Suprapubic skin (tissue), 4 donors: Measurements from ENCODE around the gene SIX3. TPM values are rescaled to one million over a fixed set of nuclear protein-coding genes. Genes with fewer than 3 reads are reported as not detected.
A peak's percentile ranks its signal among the peaks of the same experiment; 100 is the strongest.

ENCODE experiments used
- DNase-seq, 2 donors: peaks; one replicate each; pipeline ENCODE4 v3.0.0-alpha.2; 2019; ENCODE audit warnings: low spot score in 2 of 2
- H3K27ac ChIP-seq: fragments of 200-600 bp; sonication (generic); one replicate; pipeline ENCODE4 v1.5.1; 2019
- H3K27me3 ChIP-seq: fragments of 200-600 bp; sonication (generic); one replicate; pipeline ENCODE4 v1.5.1; 2019
- H3K36me3 ChIP-seq: fragments of 200-600 bp; sonication (generic); one replicate; pipeline ENCODE4 v1.5.1; 2019
- H3K4me1 ChIP-seq: fragments of 200-600 bp; sonication (generic); one replicate; pipeline ENCODE4 v1.5.1; 2019
- H3K4me3 ChIP-seq: fragments of 200-600 bp; sonication (generic); one replicate; pipeline ENCODE4 v1.5.1; 2019; ENCODE audit warnings: mild to moderate bottlenecking
- H3K9me3 ChIP-seq: fragments of 200-600 bp; sonication (generic); one replicate; pipeline ENCODE4 v1.5.1; 2019
- EP300 ChIP-seq: sonication (generic); formaldehyde crosslinking; IDR thresholded peaks from one replicate; pipeline ENCODE4 v1.6.1; 2017; ENCODE audit warnings: antibody characterized with exemption
- POLR2A ChIP-seq, 2 donors: fragments of 450-650 bp; IDR thresholded peaks; one replicate each; pipeline ENCODE4 v1.6.1; 2017; ENCODE audit warnings: antibody characterized with exemption in 2 of 2, mild to moderate bottlenecking in 2 of 2, moderate library complexity in 2 of 2
- POLR2AphosphoS5 ChIP-seq, 3 donors: sonication (generic); formaldehyde crosslinking; IDR thresholded peaks; one replicate each; pipeline ENCODE4 v1.6.1; 2017; ENCODE audit warnings: antibody characterized with exemption in 3 of 3
- WGBS: methylation state at CpG from one replicate; pipeline ENCODE4 v1.1.5; 2018; 5-methylcytosine and 5-hydroxymethylcytosine counted together
- total RNA-seq, 4 donors: library from RNA; depleted of rRNA; stranded (reverse); fragments of >200 nt; gene quantifications; one replicate each; pipeline ENCODE4 v1.1.0, GENCODE V29; 2016
- TF ChIP-seq, protein P1 (sequence below), 2 donors: fragments of 200-600 bp in 1 of 2; fragments of 450-650 bp in 1 of 2; sonication (generic) in 1 of 2; IDR thresholded peaks; one replicate each; pipeline ENCODE4 v1.5.1; 2016 to 2019; ENCODE audit warnings: antibody characterized with exemption in 2 of 2, mild to moderate bottlenecking in 1 of 2, moderate library complexity in 1 of 2

SIX3 gene
- total RNA-seq, 4 donors from 2014 or later = 0.38 TPM; not detected in 3

DNA sequence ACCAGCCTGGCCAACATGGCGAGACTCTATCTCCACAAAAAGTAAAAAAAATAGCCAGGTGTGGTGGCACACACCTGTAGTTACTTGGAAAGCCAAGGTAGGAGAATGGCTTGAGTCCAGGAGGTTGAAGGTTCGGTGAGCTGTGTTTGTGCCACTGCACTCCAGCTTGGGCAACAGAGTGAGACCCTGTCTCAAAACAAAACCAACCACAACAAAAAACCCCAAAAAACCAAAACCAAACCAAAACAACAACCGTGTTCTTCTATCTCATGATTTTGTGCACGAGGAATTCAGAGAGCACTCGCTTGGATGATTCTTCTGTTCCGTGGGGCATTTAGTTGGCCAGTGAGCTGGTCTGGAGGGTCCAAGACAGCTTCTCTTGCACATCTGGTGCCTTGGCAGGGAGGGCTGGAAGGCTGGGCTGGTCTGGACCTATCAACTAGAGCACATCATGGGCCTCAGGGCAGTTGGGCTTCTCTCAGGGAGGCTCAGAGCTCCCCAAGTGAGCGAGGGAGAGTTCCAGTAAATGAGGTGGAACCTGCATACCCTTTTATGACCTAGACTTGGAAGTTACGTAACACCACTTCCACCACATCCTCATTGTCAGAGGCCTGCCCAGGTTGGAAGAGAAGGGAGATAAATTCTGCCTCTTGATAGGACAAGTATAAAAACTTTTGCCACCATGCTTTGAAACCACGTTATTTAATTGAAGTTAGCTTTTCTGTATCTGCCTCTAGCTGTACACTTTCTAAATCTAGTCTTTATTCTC, 42.5 kb downstream of the SIX3 start:
- Histone ChIP-seq H3K4me1 (peaks cover 4% of the 10 kb centered on the region), H3K27ac (no peak overlapping the region), H3K9me3 (no peaks in the 10 kb centered on the region), H3K4me3 (no peak overlapping the region), H3K27me3 (peaks cover 15% of the 10 kb centered on the region), H3K36me3 (no peaks in the 10 kb centered on the region)
- 73% methylated on average over 9 of the region's 9 CpGs for WGBS
- DNase-seq = peak in 1 of 2 donors; percentile 42
- TF ChIP-seq, protein P1, sequence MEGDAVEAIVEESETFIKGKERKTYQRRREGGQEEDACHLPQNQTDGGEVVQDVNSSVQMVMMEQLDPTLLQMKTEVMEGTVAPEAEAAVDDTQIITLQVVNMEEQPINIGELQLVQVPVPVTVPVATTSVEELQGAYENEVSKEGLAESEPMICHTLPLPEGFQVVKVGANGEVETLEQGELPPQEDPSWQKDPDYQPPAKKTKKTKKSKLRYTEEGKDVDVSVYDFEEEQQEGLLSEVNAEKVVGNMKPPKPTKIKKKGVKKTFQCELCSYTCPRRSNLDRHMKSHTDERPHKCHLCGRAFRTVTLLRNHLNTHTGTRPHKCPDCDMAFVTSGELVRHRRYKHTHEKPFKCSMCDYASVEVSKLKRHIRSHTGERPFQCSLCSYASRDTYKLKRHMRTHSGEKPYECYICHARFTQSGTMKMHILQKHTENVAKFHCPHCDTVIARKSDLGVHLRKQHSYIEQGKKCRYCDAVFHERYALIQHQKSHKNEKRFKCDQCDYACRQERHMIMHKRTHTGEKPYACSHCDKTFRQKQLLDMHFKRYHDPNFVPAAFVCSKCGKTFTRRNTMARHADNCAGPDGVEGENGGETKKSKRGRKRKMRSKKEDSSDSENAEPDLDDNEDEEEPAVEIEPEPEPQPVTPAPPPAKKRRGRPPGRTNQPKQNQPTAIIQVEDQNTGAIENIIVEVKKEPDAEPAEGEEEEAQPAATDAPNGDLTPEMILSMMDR (IDR thresholded peaks at IDR 0.05) = no peak
- TF ChIP-seq POLR2AphosphoS5 (IDR thresholded peaks at IDR 0.05) (no peak), EP300 (no peak), POLR2A (IDR thresholded peaks at IDR 0.05) (no peak)

DNA sequence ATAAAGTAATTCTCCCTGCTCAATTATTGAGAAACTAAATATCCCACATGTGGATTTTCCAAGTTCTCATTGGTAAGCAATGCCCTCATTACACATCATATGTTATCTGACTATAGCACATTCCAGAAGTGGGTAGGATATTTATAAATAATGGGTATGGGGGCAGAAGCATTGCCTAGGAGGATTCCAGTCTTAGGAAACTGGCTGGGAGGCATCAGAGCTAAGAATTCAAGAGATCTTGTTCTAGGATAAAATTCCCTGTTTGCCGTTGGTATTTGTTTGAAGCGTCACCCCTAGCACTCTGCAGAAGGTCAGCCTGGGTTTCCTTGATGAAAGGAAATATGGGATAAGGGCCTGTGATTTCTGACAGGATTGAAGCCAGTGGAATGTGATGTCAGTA, 47.7 kb downstream of the SIX3 start:
- WGBS = 71% methylated on average over 2 of the region's 2 CpGs
- no peak for TF ChIP-seq POLR2A (IDR thresholded peaks at IDR 0.05)
- H3K36me3 ChIP-seq = no peaks in the 10 kb centered on the region
- H3K27me3 ChIP-seq = peaks cover 21% of the 10 kb centered on the region
- no peaks in the 10 kb centered on the region for H3K9me3 ChIP-seq
- DNase-seq = no peak
- H3K4me1 ChIP-seq = no peaks in the 10 kb centered on the region
- no peak overlapping the region for H3K4me3 ChIP-seq
- no peak overlapping the region for H3K27ac ChIP-seq

DNA sequence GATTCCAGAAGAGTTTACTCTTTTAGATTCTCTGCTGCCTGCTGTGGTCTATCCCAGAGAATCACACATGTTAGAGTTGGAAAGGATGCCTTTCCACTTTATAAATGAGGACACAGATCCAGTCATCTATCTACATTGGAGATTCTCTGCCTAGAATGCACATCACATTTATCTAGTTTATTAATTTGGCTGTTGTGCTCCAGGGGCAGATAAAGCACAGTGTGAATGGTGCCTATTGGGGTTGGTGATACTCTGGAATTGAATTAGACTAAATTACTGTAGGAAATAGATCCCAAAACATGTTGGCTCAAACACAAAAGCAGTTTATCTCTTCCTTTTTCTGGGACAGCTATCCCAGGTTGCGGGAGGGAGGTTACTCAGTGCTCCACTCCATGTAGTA, 52.9 kb downstream of the SIX3 start:
- Histone ChIP-seq H3K27ac (no peak overlapping the region), H3K36me3 (no peaks in the 10 kb centered on the region), H3K9me3 (no peaks in the 10 kb centered on the region), H3K27me3 (peaks cover 65% of the 10 kb centered on the region), H3K4me1 (no peaks in the 10 kb centered on the region), H3K4me3 (no peak overlapping the region)
- TF ChIP-seq POLR2A (IDR thresholded peaks at IDR 0.05) (no peak), EP300 (no peak), POLR2AphosphoS5 (IDR thresholded peaks at IDR 0.05) (no peak)
- TF ChIP-seq, protein P1 (IDR thresholded peaks at IDR 0.05) = no peak
- no peak for DNase-seq
- 81% methylated on average over 1 of the region's 1 CpG for WGBS

Other genes with a start within 250 kb of the SIX3 start
- 1 to 10 TPM in 1 of 4 donors, under 1 TPM in 2, not detected in 1; 0.34 to 1.2 (median 0.60) TPM for gene SIX2, start 67.8 kb downstream of the SIX3 start, total RNA-seq